ENCODE measurements around the gene MGAT5.

MGAT5 gene

DNA sequence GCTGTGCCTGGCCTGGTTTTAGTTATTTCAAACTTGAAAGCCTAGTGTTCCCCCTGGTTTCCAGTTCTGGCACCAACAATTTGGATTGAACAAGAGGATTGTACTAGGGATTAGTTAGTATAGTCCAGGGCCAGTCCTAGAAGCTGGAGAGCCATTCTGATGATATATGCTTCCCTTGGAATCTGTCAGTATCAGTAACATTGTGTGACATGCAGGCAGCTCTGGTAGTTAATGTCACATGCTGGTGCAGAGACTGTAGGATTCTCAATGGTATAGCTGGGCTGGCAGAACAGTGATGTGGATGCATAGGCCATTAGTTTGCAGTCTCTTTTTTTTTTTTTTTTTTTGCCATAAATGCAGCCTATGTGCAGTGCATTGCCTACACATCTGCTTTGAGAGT, 3.6 kb downstream of the MGAT5 start:
- no peak for DNase-seq

DNA sequence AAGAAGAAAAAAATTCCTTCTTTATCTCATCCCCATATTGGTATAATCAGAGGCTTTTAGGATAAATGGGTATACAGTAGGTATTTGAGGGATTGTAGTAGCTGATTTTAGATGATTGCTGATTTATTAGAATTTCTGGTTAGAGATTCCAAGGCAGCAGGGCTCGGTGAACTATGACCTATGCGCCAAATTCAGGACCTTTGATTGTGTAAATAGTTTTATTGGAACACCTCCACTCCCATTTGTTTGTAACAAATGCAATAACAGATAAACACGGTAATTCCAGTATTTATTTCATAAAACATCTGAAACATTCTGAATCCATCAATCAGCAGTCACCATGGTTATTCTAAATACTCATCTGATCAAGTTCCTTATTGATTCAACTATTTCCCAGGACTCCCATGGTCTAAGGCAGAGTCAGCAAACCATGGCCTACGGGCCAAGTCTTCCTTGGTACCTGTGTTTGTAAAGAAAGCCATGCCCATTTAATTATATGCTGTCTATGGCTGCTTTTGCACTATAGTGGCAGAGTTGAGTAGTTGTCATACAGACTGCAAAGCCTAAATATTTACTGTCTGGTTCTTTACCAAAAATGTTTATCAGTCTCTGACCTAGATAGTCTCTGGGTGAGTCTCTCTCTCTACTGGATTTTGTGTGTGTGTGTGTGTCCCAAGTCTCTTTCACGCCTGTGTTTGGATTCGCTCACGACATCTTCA, 4.3 kb downstream of the MGAT5 start:
- no peak for DNase-seq

DNA sequence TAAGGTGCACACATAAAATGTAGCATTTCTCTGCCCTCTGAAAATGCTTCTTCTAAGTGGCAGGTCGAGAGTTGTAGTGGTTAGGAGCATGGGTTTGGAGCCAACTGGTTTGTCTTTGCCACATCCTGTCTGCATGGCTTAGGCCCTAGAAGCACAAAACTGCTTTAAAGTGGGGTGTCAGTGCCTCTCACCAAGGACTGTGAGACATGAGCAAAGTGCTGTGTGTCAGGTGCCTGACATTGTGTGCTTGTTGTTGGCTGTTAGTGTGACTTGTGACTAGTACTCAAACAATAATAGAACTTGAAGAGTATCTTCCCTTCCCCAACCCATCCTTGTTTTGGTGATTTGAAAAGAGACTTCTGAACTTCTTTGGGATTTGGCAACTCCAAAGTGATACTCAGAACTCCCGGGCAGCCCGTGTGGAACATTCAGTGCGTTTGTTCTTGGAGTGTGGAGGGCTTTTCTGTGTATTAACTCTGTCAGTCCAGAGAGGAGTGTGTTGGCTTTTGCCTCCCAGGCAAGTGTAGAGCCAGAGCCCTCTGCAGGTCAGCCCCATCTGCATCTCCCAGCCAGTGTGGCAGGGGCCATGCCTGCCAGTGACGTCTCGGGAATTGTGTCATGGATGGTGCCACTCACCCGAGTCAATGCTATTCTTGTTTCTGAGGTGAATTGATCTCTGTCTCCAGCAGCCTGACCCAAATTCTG, 5.0 kb downstream of the MGAT5 start:
- DNase-seq, result peak; percentile 41

DNA sequence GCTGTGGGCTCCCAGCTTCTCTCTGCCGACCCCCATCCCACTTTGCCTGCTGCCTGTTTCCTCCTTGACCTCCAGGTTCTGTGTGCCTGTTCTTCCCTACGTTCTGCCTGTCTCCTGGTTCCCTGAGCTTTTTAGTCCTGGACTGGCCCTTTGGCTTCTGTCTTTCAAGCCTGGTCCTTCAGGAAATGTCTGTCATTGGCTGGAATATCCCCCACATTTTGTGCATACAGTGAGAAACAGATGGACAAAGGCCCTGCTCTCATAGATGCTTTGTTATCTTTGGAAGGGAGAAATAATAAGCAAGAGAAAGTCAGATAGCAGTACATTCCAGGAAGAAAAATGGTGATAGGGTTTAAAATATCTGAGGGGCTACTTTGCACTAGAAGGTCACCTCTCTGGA, 5.7 kb downstream of the MGAT5 start:
- no peak for DNase-seq

DNA sequence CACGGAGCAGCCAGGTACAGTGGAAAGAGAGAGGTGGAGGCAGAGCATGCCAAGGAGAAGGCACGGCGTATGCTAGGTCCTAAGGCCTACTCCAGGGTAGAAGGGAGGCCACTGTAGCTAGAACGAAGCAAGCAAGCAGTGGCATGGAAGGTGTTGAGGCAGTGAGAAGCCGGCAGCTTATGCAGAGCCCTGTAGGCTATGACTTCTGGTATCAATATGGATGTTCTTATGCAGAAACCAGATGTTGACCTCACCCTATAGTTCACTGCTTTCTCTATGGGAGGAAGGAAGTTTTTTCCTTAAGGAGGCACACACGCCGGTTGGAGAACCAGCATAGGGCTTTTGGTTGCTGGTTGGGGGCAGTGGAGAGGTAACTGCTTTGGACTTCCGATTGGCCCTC, 6.1 kb downstream of the MGAT5 start:
- no peak for DNase-seq

DNA sequence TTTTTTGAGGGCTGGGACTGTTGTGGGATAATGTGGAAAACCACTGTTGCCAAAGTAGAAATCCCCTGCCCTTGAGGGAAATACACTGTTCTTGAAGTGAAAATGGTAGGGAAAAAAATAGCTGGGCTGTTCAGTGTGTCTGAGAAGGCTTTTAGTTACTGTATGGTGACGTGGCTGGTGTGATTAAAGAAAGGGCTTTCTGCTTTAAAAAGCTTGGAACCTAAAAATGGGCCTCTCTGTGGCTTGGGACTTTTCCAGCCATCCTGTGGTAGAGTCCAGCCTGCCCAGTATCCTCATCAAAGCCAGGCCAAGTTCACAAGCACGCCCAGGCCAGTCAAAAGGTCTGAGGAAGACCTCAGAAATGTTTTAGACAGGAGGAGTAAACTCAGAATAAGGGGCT, 6.8 kb downstream of the MGAT5 start:
- no peak for DNase-seq

DNA sequence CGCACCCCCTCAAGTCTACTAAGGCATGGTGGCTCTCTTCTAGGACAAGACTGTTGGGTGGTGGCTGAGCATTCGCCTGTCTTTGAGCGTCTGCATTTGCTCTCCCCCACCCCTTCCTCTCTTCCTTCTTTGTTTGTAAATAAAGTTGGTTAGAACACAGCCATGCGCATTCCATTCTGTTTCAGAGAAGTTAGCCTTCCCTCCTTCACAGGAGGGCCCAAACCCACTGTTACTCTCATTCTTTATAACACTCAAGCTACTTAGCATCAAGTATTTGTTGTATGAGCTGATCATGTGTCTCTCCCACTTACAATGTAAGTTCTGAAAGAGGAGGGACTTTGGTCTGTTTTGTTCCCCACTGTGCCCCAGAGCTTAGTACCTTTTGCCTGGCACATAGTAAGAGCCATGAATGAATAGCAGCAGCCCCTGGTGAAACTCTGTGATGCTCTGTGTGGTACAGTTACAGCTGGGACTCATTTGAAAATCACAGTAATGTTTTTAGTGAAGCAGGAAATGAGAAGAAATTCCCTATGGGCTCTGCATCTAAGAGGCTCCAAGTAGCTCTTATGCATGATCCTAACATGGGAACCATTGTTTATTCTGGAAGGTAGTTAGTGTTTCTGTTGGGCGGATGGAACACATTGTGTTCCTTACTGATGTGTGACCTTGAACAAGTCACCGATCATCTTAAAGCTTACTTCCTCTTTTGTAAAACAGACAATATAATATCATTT, 7.7 kb downstream of the MGAT5 start:
- DNase-seq, result no peak

DNA sequence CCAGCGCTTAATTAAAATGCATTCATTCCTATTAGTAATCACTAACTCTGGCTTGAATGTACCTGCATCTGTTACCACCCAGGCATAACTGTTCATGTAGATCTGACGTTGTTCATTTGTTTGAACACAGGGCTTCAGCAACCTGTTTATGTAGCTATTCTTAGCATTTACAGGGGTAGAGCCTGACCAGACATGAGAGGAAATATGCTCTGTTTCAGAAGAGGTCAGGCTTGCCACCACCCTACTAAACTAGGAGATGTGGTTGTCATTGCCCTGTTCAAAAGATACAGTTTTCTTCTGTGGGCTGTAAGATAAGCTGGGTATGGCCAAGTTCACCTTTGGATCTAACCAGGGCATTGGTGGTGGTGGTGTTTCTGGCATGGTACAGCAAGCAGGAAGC, 8.8 kb downstream of the MGAT5 start:
- no peak for DNase-seq

DNA sequence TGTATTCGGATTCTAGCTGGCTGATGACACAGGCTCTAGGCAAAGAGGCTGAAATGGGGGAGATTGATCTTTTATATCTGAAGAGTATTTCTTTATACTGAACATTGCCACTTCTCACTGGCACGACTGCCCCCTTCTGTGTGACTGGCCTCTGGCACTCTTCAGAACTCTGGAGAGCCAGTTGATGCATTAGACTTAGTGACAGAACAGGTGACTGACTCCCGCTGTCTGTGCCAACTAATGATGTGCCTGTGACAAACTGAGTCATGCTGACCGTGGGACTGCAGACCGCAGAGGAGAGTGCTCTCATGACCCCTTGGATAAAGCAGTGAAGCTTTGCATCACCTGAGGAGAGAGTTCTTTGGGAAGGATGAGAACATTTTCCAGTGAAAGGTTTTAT, 14.4 kb downstream of the MGAT5 start:
- DNase-seq, result no peak

DNA sequence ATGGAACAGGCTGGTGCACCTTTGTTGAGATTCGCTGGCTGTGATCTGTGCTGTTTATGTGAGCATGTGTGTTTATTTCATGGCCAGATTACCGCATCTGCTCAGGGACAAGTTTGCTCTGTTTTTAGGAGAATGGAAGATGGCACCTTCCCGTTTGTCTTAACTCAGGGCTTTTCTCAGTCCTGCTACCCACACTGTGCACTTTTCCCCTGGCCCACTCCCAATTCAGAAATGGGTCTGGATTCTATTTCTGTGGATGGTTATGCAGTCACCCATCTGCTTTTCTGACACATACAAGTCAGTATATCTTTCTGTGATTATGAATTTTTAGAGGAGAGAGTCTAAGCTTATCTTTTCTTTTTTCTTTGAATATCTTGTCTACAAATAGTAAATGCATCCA, 15.4 kb downstream of the MGAT5 start:
- no peak for DNase-seq

DNA sequence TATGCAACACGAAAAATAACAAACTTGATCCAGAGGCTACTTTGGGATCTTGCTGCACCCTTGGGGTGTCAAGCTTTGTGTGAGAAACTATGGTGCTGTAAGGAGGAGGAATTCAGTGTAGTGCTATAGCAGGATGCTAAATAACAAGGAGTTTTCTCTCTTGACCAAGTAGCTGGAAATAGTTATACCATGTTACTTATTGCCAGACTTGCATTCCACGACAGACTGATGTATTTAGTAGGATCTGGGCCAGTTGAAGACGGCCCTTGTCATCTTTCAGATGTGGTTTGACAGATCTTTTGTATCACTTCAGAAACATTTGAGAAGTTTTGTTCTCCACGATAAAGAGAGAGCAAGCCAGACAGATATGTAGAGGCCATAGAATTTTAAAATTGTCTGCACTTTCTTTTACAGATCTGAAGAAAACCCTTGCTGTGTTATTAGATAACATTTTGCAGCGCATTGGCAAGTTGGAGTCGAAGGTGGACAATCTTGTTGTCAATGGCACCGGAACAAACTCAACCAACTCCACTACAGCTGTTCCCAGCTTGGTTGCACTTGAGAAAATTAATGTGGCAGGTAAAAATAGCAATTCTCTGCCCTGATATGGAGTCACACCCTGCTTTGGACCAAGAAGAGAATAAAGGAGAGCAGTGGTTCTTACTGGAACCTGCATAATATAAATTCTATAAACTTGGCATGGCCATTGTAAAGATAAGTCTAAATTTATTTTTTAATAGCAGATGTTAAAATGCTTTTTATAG, 16.3 kb downstream of the MGAT5 start:
- DNase-seq, result no peak

DNA sequence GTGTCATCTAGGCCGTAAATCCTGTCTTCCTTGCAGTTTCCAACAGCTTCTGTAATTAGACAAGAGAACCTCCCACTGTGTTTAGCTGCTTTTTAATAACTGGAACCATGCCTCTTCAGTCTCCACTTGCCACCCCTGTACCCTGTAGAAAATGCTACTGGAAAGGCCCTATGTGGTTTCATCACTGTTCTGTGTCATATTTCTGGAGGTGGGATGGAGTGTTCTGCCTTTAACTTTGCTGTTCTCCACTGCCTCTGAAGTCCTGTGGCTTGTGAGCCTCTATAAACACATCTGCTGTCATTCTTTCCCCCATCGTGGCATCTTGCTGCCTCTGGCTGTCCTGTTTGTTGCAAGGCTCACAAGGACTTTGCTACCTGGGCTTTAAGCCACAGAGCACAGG, 17.9 kb downstream of the MGAT5 start:
- DNase-seq, result no peak

DNA sequence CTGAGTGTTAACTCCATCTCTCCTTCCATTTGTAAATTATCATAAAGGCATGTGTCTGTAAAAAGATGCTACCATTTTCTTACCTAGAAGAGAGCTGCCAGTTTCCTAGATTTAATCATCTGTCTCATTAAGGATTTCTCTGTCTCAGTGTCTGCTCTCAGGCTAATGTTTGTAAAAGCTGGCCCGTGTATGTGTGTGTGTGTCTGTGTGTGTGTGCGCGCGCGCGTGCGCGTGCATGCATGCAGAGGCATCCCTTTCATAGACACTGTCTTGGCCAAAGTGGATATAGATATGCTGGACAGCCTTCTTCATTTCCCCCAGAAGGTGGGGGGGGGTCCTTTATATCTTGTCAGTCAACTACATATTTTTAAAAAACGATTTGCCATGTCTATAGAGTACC, 18.9 kb downstream of the MGAT5 start:
- DNase-seq, result no peak

DNA sequence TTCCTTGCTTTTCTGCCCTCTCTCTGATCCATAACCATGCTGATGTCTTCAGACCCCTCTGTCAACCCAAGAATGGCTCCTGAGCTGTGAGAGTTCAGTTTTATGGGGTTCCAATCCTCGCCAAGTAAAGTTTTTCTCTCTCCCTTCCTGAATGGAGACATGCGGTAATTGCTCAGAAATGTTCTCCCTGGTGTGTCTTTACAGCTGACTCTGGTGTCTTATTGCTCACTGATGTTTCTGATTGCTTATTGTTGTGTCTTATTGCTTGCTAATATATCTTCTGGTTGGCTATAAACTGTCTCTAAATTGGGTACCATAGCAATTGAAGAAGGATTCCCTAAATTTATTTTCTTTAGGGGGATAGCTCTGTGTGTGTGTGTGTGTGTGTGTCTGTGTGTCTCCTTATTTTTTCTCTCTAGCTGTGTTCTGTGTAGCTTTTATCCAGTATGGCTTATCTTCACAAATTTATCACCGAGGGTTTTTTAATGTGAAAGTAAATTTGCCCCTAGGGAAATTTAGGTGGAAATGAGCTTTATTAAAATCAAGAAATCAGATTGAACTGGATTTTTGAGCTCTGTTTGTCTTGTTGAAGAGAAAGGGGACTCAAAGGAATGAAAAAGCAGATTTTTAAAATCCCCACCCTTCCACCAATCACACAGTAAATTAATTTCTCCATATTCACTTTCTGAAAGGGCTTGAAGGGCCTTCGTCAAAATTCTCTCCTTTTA, 19.5 kb downstream of the MGAT5 start:
- no peak for DNase-seq

DNA sequence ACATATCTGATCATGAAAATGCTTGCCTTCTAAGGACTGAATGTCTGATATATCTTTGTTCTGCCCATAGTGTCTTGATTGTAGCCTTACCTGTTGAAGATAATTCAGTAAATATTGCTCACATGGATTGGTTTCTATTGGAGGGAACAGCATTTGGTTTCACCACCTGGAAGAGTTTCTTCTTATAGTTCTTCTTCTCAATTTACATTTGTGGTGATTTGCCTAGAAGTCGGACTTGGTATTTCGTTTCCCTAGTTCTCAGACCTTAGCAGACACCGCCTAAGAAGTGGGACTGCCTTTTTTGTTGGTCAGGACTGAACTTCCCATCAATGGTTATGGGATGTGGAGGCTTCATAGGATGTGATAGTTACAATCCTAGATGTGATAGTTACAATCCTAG, 20.2 kb downstream of the MGAT5 start:
- DNase-seq, result no peak

DNA sequence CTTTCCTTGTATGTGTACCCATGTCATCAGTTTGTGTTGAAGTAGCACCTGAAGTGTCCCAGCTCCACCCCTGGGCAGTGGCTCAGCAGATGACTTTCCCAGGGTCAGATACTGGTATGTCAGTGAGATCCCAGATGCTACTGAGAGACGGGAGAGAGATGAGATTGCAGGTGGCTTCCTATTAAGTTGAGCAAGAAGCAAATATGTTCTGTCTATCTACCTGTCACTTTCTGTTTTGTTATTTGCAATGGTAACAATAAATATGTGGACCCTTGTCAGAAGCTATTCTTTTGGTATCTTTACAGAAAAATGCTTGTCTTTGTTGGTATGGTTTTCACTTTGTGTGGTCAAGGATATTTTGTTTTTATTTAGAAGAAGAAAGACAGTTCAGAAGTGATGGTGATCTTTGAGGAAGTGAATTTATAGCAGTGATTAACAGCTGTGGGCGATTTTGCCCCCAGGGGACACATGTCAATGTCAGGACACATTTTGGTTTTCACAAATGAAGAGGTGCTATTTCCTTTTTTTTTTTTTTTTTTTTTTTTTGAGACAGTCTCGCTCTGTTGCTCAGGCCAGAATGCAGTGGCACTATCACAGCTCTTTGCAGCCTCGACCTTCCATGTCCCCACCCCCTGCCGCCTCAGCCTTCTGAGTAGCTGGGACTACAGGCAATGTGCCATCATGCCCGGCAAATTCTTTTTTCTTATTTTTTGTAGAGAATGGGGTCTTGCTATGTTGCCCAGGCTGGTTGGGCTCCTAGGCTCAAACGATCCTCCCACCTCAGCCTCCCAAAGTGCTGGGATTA, 21.4 kb downstream of the MGAT5 start:
- DNase-seq, result no peak

DNA sequence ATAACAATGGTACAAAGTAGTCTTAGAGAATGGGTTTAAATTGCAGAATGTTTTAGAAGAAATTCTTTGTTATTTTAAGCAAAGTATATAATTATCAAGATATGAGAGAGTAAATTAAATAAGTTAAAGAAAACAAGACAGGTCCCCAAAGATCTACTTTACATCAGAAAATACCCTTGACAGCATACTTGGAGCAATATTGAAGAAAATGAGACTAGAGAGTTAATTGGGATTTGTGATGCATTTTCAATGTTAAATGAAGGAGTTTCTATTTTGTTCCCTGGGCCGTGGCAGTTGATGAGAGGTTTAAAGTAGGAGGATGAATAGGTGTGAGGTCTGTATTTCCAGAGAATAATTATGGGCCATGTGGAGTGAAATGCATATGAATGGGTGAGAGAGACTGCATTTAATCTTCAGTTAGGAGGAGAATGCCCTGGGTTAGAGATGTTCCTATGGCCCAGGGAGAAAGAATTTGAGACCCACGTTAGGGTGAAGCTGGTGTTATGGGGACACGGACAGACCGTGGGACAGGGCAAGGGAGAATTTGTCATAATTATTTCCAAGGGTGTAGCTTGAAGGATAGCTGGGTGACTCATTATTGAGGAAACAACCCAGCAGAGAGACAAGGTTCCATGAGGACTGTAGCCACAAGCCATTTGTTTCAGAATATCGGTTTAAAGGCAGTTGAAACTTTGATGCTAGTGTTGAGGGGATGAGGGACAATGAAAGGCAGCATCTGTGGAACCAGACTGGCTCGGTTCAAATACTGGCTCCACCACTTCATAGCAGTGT, 22.7 kb downstream of the MGAT5 start:
- no peak for DNase-seq

DNA sequence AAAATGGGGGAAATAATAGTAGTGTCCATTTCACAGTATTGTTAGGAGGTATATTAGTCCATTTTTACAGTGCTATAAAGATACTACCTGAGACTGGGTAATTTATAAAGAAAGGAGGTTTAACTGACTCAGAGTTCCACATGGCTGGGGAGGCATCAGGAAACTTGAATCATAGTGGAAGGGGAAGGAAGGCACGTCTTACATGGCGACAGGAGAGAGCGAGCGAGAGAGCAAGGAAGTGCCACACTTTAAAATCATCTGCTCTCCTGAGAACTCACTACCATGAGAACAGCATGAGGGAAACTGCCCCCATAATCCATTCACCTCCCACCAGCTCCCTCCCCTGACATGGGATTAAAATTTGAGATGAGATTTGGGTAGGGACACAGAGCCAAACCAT, 23.4 kb downstream of the MGAT5 start:
- DNase-seq, result no peak

DNA sequence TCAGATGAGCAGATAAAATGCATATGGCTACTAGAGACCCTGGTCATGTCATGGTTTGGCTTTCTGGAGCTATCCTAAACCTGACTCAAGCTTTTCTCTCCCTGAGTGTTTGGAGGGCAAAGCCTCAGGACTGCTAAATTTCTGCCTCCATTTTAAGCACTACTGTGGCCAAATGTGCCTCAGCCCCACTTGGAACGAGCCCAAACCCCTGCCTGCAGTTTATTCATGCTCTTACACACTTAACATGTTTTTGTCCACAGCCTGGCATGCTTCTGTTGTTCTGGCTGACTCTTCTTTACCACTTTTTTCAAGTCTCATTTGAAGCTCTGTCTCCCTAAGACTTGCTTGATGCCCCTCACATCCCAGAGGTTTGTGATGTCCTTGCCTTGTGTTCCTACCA, 24.7 kb downstream of the MGAT5 start:
- no peak for DNase-seq

DNA sequence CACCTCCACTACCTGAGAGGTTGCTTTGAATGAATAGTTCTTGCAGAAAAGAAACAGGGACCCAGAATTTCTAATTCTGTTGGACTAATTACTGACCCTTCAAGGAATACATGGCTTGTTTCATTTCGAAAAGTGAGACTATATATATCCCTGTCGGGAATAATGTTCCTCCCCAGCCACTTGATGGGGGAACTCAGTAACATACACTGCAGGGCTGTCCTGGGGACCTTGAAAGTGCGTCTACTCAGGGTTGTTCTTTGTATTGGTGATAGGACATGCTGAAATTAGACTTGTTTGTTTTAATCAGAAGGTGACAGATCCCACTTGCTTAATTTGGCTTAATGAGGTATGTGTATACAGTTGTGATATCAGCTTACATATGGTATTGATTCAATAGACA, 25.5 kb downstream of the MGAT5 start:
- DNase-seq, result no peak

DNA sequence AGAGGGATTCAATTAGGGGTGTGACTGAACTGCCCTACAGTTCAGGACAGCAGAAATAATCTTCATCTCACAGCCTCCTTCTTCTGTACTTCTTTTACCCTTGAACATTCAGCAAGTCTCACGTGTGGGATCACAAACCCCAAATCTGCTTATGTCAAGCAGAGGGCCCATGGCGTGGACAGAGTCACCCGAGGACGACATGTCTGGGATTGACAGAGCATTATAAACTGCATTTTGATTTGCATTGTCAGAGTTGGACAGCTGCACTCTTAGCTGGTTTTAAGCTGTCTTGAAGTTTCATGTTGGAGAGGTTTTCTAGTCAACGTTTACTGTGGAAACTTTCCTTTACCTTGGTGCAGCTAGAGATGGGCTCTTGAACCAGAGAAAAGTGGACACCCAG, 26.4 kb downstream of the MGAT5 start:
- DNase-seq, result no peak

All from activated CD8-positive, alpha-beta memory T cell treated with anti-CD3 and anti-CD28 coated beads, Interleukin-2, amount 50 U/mL, for 4 hours (primary cell).